Gastrocnemius medialis (tissue), 4 donors: ENCODE data around the gene C9orf43. TPM values are rescaled to one million over a fixed set of nuclear protein-coding genes. Genes with fewer than 3 reads are reported as not detected.

ENCODE experiments used
- ATAC-seq, 2 donors: fragments of 150-250 bp; one replicate each; pipeline ENCODE4 v1.9.1; 2016
- DNase-seq, 2 donors: peaks; one replicate each; pipeline ENCODE4 v3.0.0-alpha.2; 2019
- H3K27ac ChIP-seq, 4 donors: fragments of 200-600 bp; sonication (generic); 1 replicate in 1 of 4; 2 replicates in 3 of 4; pipeline ENCODE4 v1.5.1; 2016 to 2018; ENCODE audit warnings: mild to moderate bottlenecking in 2 of 4, moderate library complexity in 1 of 4
- H3K27me3 ChIP-seq, 3 donors: fragments of 200-600 bp; sonication (generic) in 2 of 3; 1 replicate in 1 of 3; 2 replicates in 2 of 3; pipeline versions ENCODE4 v1.5.1 to v1.6.0; 2016 to 2019; ENCODE audit warnings: mild to moderate bottlenecking in 1 of 3, moderate library complexity in 1 of 3
- H3K36me3 ChIP-seq, 2 donors: fragments of 200-600 bp; sonication (generic) in 1 of 2; one replicate each; pipeline ENCODE4 v1.5.1; 2017 to 2018
- H3K4me1 ChIP-seq, 2 donors: fragments of 200-600 bp; sonication (generic) in 1 of 2; one replicate each; pipeline ENCODE4 v1.5.1; 2016 to 2017; ENCODE audit warnings: mild to moderate bottlenecking in 2 of 2
- H3K4me3 ChIP-seq, 4 donors: fragments of 200-600 bp; sonication (generic) in 3 of 4; 1 replicate in 1 of 4; 2 replicates in 3 of 4; pipeline ENCODE4 v1.5.1; 2016 to 2019; ENCODE audit warnings: mild to moderate bottlenecking in 2 of 4
- H3K9me3 ChIP-seq, 3 donors: fragments of 200-600 bp; sonication (generic) in 2 of 3; 1 replicate in 1 of 3; 2 replicates in 2 of 3; pipeline ENCODE4 v1.5.1; 2016 to 2019
- POLR2A ChIP-seq, 2 donors: fragments of 450-650 bp; IDR thresholded peaks; one replicate each; pipeline ENCODE4 v1.6.1; 2017; ENCODE audit warnings: antibody characterized with exemption in 2 of 2, mild to moderate bottlenecking in 2 of 2, moderate library complexity in 2 of 2
- in situ Hi-C, 4 donors: fragments of 200-750 bp; cut with MboI; loops; one replicate each; pipeline versions ENCODE4 v1.15.0 to v1.8.0; 2017; ENCODE audit warnings: low sequenced_read_pairs in 4 of 4
- intact Hi-C: fragments of 100-400 bp; cut with DNase I; formaldehyde crosslinking; loops from one replicate; pipeline ENCODE4 v1.15.1; 2023; ENCODE audit warnings: low total_unique reads
- total RNA-seq, 4 donors: library from RNA; depleted of rRNA; stranded (reverse); fragments of >200 nt; gene quantifications; one replicate each; pipeline versions ENCODE4 v1.1.0 to v1.2.3, GENCODE V29; 2016
- TF ChIP-seq, protein P1 (sequence below), 5 experiments: fragments of 450-650 bp in 3 of 5; fragments of 200-600 bp in 2 of 5; sonication (generic) in 2 of 5; IDR thresholded peaks in 4 of 5; conservative IDR thresholded peaks in 1 of 5; 1 replicate in 4 of 5; 2 replicates in 1 of 5; pipeline ENCODE4 v1.5.1; 2016 to 2019; ENCODE audit warnings: antibody characterized with exemption in 5 of 5, mild to moderate bottlenecking in 3 of 5, moderate library complexity in 3 of 5

The C9orf43 gene
- total RNA-seq, 4 donors from 2014 or later, result not detected

DNA sequence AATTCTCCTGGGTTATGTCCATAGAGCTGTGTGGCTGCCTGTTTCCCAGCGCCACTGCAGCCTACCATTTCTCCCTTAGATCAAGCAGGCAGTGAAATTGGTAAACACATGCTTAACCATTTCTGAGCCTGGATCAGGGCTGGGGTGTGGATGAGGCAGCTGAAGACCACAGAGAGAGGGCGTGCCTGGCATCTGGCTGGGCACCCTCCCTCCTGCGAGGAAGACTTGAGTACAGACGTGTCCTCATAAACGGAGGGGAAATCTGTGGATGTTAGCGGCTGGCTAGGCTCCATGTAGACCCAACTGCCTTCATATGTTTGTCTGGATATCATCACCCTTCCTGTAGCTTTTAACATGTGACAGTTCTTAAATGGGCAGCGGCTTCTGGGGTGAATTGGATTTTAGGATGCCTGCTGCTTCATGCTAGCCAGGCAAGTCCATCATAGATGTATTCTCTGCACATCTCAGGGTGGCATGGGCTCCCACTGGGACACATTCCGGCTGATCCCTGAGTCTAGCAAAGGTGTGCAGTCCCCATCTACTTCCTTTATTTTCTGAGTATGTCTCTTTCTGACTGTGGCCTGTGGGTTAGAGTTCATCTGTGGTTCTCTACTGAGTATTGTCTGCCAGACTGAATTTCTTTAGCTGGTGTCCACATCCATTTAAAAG is 63.9 kb downstream of the C9orf43 start:
- no peak for ATAC-seq
- Histone ChIP-seq H3K9me3 (no peaks in the 10 kb centered on the region), H3K36me3 (no peaks in the 10 kb centered on the region), H3K27me3 (no peaks in the 10 kb centered on the region), H3K4me3 (no peak overlapping the region), H3K27ac (no peak overlapping the region), H3K4me1 (peaks cover 26 to 28% of the 10 kb centered on the region in 2 donors)
- intact Hi-C loops (no loop called here), in situ Hi-C loops (no loop called here)
- no peak for TF ChIP-seq POLR2A (IDR thresholded peaks at IDR 0.05)
- TF ChIP-seq, protein P1, sequence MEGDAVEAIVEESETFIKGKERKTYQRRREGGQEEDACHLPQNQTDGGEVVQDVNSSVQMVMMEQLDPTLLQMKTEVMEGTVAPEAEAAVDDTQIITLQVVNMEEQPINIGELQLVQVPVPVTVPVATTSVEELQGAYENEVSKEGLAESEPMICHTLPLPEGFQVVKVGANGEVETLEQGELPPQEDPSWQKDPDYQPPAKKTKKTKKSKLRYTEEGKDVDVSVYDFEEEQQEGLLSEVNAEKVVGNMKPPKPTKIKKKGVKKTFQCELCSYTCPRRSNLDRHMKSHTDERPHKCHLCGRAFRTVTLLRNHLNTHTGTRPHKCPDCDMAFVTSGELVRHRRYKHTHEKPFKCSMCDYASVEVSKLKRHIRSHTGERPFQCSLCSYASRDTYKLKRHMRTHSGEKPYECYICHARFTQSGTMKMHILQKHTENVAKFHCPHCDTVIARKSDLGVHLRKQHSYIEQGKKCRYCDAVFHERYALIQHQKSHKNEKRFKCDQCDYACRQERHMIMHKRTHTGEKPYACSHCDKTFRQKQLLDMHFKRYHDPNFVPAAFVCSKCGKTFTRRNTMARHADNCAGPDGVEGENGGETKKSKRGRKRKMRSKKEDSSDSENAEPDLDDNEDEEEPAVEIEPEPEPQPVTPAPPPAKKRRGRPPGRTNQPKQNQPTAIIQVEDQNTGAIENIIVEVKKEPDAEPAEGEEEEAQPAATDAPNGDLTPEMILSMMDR (IDR thresholded peaks at IDR 0.05 in 4 of 5, conservative IDR thresholded peaks at IDR 0.05 in 1 of 5), result no peak
- DNase-seq, result peak in 1 of 2 donors; percentile 11

DNA sequence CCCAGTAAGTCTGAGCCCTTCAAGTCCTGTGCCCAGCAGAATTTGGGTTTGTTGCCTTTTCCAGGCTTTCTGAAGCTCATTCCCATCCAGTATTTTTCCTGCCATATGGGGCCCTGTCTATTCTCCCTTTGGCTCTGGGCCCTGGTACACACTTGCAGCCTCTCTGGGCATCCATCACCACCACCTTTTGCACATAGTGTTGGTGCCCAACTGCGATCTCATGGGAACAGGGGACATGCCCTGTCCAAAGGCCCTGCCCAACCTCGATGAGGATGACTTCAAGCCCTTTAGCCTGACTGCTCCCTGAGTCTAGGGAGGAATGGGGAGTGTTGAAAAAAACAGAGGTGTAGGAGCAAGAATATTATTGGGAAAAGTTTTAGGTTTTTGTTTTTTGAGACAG is 64.5 kb downstream of the C9orf43 start:
- Histone ChIP-seq H3K27ac (no peak overlapping the region), H3K36me3 (no peaks in the 10 kb centered on the region), H3K9me3 (no peaks in the 10 kb centered on the region), H3K4me1 (peaks cover 25 to 28% of the 10 kb centered on the region in 2 donors), H3K27me3 (no peaks in the 10 kb centered on the region), H3K4me3 (no peak overlapping the region)
- DNase-seq, result peak in 1 of 2 donors; percentile 6
- in situ Hi-C loops (no loop called here), intact Hi-C loops (no loop called here)
- TF ChIP-seq, protein P1 (IDR thresholded peaks at IDR 0.05 in 4 of 5, conservative IDR thresholded peaks at IDR 0.05 in 1 of 5), result no peak
- no peak for TF ChIP-seq POLR2A (IDR thresholded peaks at IDR 0.05)
- ATAC-seq, result no peak

DNA sequence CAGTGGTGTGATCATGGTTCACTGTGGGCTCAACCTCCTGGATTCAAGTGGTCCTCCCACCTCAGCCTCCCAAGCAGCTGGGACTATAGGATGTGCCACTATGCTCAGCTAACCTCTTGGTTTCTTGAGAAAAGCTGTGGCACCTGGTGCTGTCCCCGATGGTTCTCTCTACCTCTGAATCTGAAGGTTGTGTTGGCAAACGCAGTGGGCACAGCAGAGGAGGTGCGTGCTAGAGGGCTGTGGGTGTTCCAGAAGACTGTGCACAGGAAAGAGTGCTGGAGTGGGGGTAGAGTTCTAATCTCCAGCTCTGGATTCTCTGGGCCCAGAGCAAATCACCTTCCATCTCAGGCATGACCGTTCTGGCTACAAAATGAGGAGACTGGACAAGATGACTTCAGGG is 65.4 kb downstream of the C9orf43 start:
- no peak overlapping the region for H3K4me3 ChIP-seq
- no peak for ATAC-seq
- no peak overlapping the region for H3K27ac ChIP-seq
- in situ Hi-C loops, result no loop called here
- intact Hi-C loops, result no loop called here
- peak in 1 of 2 donors; percentile 5 for DNase-seq
- no peaks in the 10 kb centered on the region for H3K36me3 ChIP-seq
- TF ChIP-seq, protein P1 (IDR thresholded peaks at IDR 0.05 in 4 of 5, conservative IDR thresholded peaks at IDR 0.05 in 1 of 5), result no peak
- TF ChIP-seq POLR2A (IDR thresholded peaks at IDR 0.05), result no peak
- no peaks in the 10 kb centered on the region for H3K27me3 ChIP-seq
- H3K9me3 ChIP-seq, result no peaks in the 10 kb centered on the region
- peaks cover 25 to 28% of the 10 kb centered on the region in 2 donors for H3K4me1 ChIP-seq

DNA sequence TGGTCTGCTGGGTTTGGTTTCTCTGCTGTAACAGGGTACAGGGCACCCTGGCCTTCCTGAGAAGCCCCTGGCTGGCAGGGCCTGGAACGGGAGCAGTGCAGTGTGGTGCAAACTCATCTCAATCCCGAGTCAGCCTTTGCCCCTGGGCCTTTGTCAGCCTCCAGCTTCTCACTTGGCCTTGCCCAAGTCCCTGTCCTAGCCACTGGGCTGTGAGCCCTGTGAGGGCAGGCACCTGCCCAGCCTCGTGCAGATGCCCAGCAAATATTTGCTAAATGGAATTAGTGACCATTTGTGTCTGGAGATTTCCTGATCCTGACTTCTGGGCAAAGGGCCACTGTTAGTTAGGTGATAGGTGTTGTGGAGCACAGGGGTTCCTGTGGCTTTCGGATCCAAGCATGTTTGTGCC is 66.0 kb downstream of the C9orf43 start:
- H3K9me3 ChIP-seq, result no peaks in the 10 kb centered on the region
- H3K36me3 ChIP-seq, result no peaks in the 10 kb centered on the region
- TF ChIP-seq, protein P1 (IDR thresholded peaks at IDR 0.05 in 4 of 5, conservative IDR thresholded peaks at IDR 0.05 in 1 of 5), result no peak
- TF ChIP-seq POLR2A (IDR thresholded peaks at IDR 0.05), result no peak
- no peak overlapping the region for H3K4me3 ChIP-seq
- no peaks in the 10 kb centered on the region for H3K27me3 ChIP-seq
- intact Hi-C loops (no loop called here), in situ Hi-C loops (no loop called here)
- peaks cover 25 to 28% of the 10 kb centered on the region in 2 donors for H3K4me1 ChIP-seq
- DNase-seq (peak in 1 of 2 donors; percentile 9), ATAC-seq (no peak)
- H3K27ac ChIP-seq, result no peak overlapping the region
